Endometrial microvascular endothelial cells (primary cell): ENCODE results near the gene VWA3B. TPM values are rescaled to one million over a fixed set of nuclear protein-coding genes. Genes with fewer than 3 reads are reported as not detected.

Source experiments
- in situ Hi-C: cut with HindIII; loops from 2 replicates; pipeline ENCODE4 v1.10.0; 2017; ENCODE audit warnings: low sequenced_read_pairs, low pct_unique_long_range_greater_than_20kb; ENCODE audit errors: inconsistent ontology term
- total RNA-seq: library from RNA; depleted of rRNA; stranded (reverse); fragments of >200 nt; gene quantifications from one replicate; pipeline ENCODE4 v1.2.3, GENCODE V29; 2015; ENCODE audit errors: inconsistent ontology term

Gene VWA3B
- total RNA-seq, 1 donor from 2014 or later = not detected

- in situ Hi-C loops = no loop called here
Measured at GRCh38 chr2:98347298-98348065, 260.5 kb downstream of the VWA3B start.

- in situ Hi-C loops = no loop called here
Measured at GRCh38 chr2:98348066-98348561, 261.1 kb downstream of the VWA3B start.

GRCh38 chr2:98350411-98350810 is 263.4 kb downstream of the VWA3B start:
- in situ Hi-C loops = no loop called here

- in situ Hi-C loops = no loop called here
Measured at GRCh38 chr2:98355881-98356280, 268.9 kb downstream of the VWA3B start.

- in situ Hi-C loops = no loop called here
Measured at GRCh38 chr2:98356729-98357128, 269.8 kb downstream of the VWA3B start.

- in situ Hi-C loops = no loop called here
Measured at GRCh38 chr2:98357849-98358248, 270.9 kb downstream of the VWA3B start.

GRCh38 chr2:98359986-98360385 is 273.0 kb downstream of the VWA3B start:
- in situ Hi-C loops = no loop called here

Other genes starting within 250 kb of the VWA3B start
- 30.9 TPM for gene TMEM131, start 91.2 kb upstream of the VWA3B start, total RNA-seq